WTC11 (cell line): ENCODE results near the gene PRKCE. TPM values are rescaled to one million over a fixed set of nuclear protein-coding genes. Genes with fewer than 3 reads are reported as not detected.

Experiments used
- ATAC-seq: fragments of 200-7000 bp; cut with Tn5 transposase; 2 replicates; pipeline ENCODE4 v1.10.0; 2021; ENCODE audit warnings: mild to moderate bottlenecking, moderate library complexity
- CTCF ChIA-PET: fragments of 300-600 bp; sonication (Branson Sonifier 250); formaldehyde crosslinking; loops from one replicate; lab custom pipeline; 2021; ENCODE audit warnings: antibody characterized with exemption; lab: Charles Lee
- POLR2A ChIA-PET: fragments of 350-600 bp; sonication (Branson Sonifier 250); formaldehyde crosslinking; loops from one replicate; lab custom pipeline; 2021; ENCODE audit warnings: antibody characterized with exemption; lab: Charles Lee
- DNase-seq: peaks from one replicate; pipeline ENCODE4 v3.0.0; 2021; ENCODE audit warnings: low spot score
- H3K27ac Mint-ChIP-seq: 2 replicates; pipeline ENCODE4 v1.8.0; 2021; ENCODE audit warnings: mixed read lengths
- H3K27me3 Mint-ChIP-seq: 2 replicates; pipeline ENCODE4 v1.8.0; 2021; ENCODE audit warnings: low read depth, mild to moderate bottlenecking, moderate library complexity, mixed read lengths
- H3K36me3 Mint-ChIP-seq: 2 replicates; pipeline ENCODE4 v1.8.0; 2021; ENCODE audit warnings: mixed read lengths
- H3K4me1 Mint-ChIP-seq: 2 replicates; pipeline ENCODE4 v1.8.0; 2022; ENCODE audit warnings: mixed read lengths
- H3K4me3 Mint-ChIP-seq: 2 replicates; pipeline ENCODE4 v1.8.0; 2021; ENCODE audit warnings: mild to moderate bottlenecking, moderate library complexity, mixed read lengths
- H3K9me3 Mint-ChIP-seq: 2 replicates; pipeline ENCODE4 v1.8.0; 2021; ENCODE audit warnings: mixed read lengths
- AR ChIP-seq: fragments of 250-450 bp; sonication (Bioruptor Pico); IDR thresholded peaks from 2 replicates; pipeline ENCODE4 v1.9.0; 2021; ENCODE audit warnings: mild to moderate bottlenecking
- ATF1 ChIP-seq: sonication (generic); formaldehyde crosslinking; IDR thresholded peaks from 2 replicates; pipeline ENCODE4 v1.8.1; 2023; ENCODE audit warnings: mild to moderate bottlenecking, moderate library complexity, missing genetic modification reagents
- ATF2 ChIP-seq: sonication (generic); formaldehyde crosslinking; IDR thresholded peaks from 2 replicates; pipeline ENCODE4 v1.8.1; 2022; ENCODE audit warnings: low read depth, missing genetic modification reagents, borderline replicate concordance
- CBFB ChIP-seq: sonication (generic); formaldehyde crosslinking; IDR thresholded peaks from 2 replicates; pipeline ENCODE4 v1.8.1; 2022; ENCODE audit warnings: mild to moderate bottlenecking, low read depth, missing genetic modification reagents
- EMX1 ChIP-seq: fragments of 250-450 bp; sonication (Bioruptor Pico); IDR thresholded peaks from 2 replicates; pipeline ENCODE4 v1.8.0; 2021; ENCODE audit warnings: mild to moderate bottlenecking
- FOXP1 ChIP-seq: sonication (generic); formaldehyde crosslinking; IDR thresholded peaks from 2 replicates; pipeline ENCODE4 v1.8.0; 2022; ENCODE audit warnings: missing genetic modification reagents, mild to moderate bottlenecking, moderate library complexity, borderline replicate concordance
- GRHL2 ChIP-seq: fragments of 250-450 bp; sonication (Bioruptor Pico); IDR thresholded peaks from 2 replicates; pipeline ENCODE4 v1.8.0; 2022; ENCODE audit warnings: mild to moderate bottlenecking, moderate library complexity; ENCODE audit not compliant: insufficient replicate concordance, severe bottlenecking
- IRF1 ChIP-seq: sonication (generic); formaldehyde crosslinking; IDR thresholded peaks from 2 replicates; pipeline ENCODE4 v1.8.0; 2023; ENCODE audit warnings: missing genetic modification reagents
- IRF2 ChIP-seq: sonication (generic); formaldehyde crosslinking; IDR thresholded peaks from 2 replicates; pipeline ENCODE4 v1.8.0; 2022; ENCODE audit warnings: low read depth, missing genetic modification reagents, borderline replicate concordance
- MLX ChIP-seq: sonication (generic); formaldehyde crosslinking; IDR thresholded peaks from 2 replicates; pipeline ENCODE4 v1.8.1; 2023; ENCODE audit warnings: mild to moderate bottlenecking, missing genetic modification reagents, moderate library complexity
- NR3C1 ChIP-seq: sonication (generic); formaldehyde crosslinking; conservative IDR thresholded peaks from 2 replicates; pipeline ENCODE4 v1.8.1; 2023; ENCODE audit warnings: low read depth, mild to moderate bottlenecking, missing genetic modification reagents
- RELA ChIP-seq: sonication (generic); formaldehyde crosslinking; IDR thresholded peaks from 2 replicates; pipeline ENCODE4 v1.8.1; 2022; ENCODE audit warnings: missing genetic modification reagents, mild to moderate bottlenecking, borderline replicate concordance
- SP1 ChIP-seq: sonication (generic); formaldehyde crosslinking; conservative IDR thresholded peaks from 2 replicates; pipeline ENCODE4 v1.8.1; 2022; ENCODE audit warnings: missing genetic modification reagents
- TEAD1 ChIP-seq: sonication (generic); formaldehyde crosslinking; IDR thresholded peaks from 2 replicates; pipeline ENCODE4 v1.8.0; 2022; ENCODE audit warnings: mild to moderate bottlenecking, missing genetic modification reagents
- USF2 ChIP-seq: sonication (generic); formaldehyde crosslinking; IDR thresholded peaks from 2 replicates; pipeline ENCODE4 v1.8.1; 2023; ENCODE audit warnings: mild to moderate bottlenecking, missing genetic modification reagents, moderate library complexity
- ZNF138 ChIP-seq: sonication (generic); formaldehyde crosslinking; conservative IDR thresholded peaks from 2 replicates; pipeline ENCODE4 v1.8.1; 2022; ENCODE audit warnings: mild to moderate bottlenecking, moderate library complexity, missing genetic modification reagents
- ZNF219 ChIP-seq: sonication (generic); formaldehyde crosslinking; IDR thresholded peaks from 2 replicates; pipeline ENCODE4 v1.8.0; 2023; ENCODE audit warnings: missing genetic modification reagents, mild to moderate bottlenecking, borderline replicate concordance
- ZNF263 ChIP-seq: sonication (generic); formaldehyde crosslinking; IDR thresholded peaks from 2 replicates; pipeline ENCODE4 v1.8.1; 2022; ENCODE audit warnings: low read depth, mild to moderate bottlenecking, moderate library complexity, missing genetic modification reagents
- total RNA-seq: library from RNA; stranded (reverse); gene quantifications from 3 replicates; pipeline ENCODE4 v1.2.3, GENCODE V29; 2021

PRKCE gene
- total RNA-seq, 1 experiment from 2014 or later = 5.8 TPM

DNA sequence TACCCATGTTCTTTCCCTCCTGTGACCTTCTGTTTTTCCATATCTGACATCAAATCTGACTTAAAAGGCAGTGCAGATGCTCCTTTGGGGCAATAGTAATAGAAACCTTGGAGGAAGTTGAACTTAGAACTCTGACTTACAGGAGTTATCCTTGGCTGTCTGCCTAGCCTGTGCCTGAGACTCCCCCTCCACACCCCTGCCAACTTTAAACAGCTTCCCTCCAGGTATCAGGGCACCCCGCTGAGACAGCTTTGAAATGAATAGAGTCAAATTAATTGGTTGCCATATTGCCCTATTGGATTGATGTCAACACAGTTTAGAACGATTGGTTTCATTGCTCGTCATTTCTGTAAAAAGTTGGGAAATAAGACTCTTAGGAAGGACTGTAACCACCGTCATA is 322.0 kb downstream of the PRKCE start:
- CTCF ChIA-PET = no interaction called here
- no peak for ATAC-seq
- peaks cover 4% of the 10 kb centered on the region; the same call in 1 of the 2 replicates for H3K27me3 Mint-ChIP-seq
- POLR2A ChIA-PET = no interaction called here
- H3K27ac Mint-ChIP-seq = no peak overlapping the region
- no peaks in the 10 kb centered on the region for H3K36me3 Mint-ChIP-seq
- no peaks in the 10 kb centered on the region for H3K9me3 Mint-ChIP-seq
- no peak for TF ChIP-seq EMX1 (CRISPR knock-in tag)
- TF ChIP-seq IRF2 (CRISPR knock-in tag) = no peak
- TF ChIP-seq GRHL2 = no peak
- no peak for TF ChIP-seq FOXP1
- no peak for TF ChIP-seq CBFB (CRISPR knock-in tag)
- no peak for TF ChIP-seq ATF2 (CRISPR knock-in tag)
- no peak for TF ChIP-seq ZNF219 (CRISPR knock-in tag)
- TF ChIP-seq ZNF138 (CRISPR knock-in tag) = no peak
- no peak for TF ChIP-seq TEAD1 (CRISPR knock-in tag)
- TF ChIP-seq USF2 = no peak
- no peak for TF ChIP-seq MLX (CRISPR knock-in tag)
- no peak for TF ChIP-seq SP1
- H3K4me1 Mint-ChIP-seq = peaks cover 6% of the 10 kb centered on the region
- no peak for DNase-seq
- no peak overlapping the region for H3K4me3 Mint-ChIP-seq

DNA sequence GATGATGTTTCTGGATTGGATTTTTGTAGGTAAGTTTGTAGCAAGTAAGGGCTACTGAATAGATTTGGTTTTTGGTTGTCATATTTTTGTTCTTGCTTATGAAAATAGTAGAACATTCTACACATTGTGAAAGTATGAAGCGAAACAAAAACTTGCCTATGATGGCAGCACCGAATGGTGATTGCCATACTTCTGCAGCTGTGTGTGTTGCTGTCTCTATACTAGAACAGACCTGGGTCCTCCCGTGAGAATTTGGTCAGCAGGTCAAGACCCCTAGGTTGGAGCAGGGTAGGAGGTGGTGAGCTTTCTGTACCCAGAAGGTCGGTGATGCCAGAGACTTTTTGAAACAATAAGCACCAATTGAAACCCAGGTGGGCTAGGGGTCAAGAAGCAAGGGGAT is 322.6 kb downstream of the PRKCE start:
- TF ChIP-seq AR (CRISPR knock-in tag) = no peak
- TF ChIP-seq NR3C1 (CRISPR knock-in tag) = no peak
- no peak for TF ChIP-seq ATF1 (CRISPR knock-in tag)
- TF ChIP-seq ZNF263 (CRISPR knock-in tag) = no peak
- TF ChIP-seq IRF1 (CRISPR knock-in tag) = no peak
- no peak for TF ChIP-seq ZNF138 (CRISPR knock-in tag)
- no peak for TF ChIP-seq RELA (CRISPR knock-in tag)
- peaks cover 6% of the 10 kb centered on the region for H3K4me1 Mint-ChIP-seq
- ATAC-seq (no peak), DNase-seq (no peak)
- H3K36me3 Mint-ChIP-seq = no peaks in the 10 kb centered on the region
- ChIA-PET POLR2A (no interaction called here), CTCF (no interaction called here)
- peaks cover 4% of the 10 kb centered on the region; the same call in 1 of the 2 replicates for H3K27me3 Mint-ChIP-seq
- no peak overlapping the region for H3K27ac Mint-ChIP-seq
- H3K9me3 Mint-ChIP-seq = no peaks in the 10 kb centered on the region
- H3K4me3 Mint-ChIP-seq = no peak overlapping the region
